ENCODE measurements around the gene CCDC78.

- TF ChIP-seq SIN3A (IDR thresholded peaks at IDR 0.05; ENCODE audit: borderline replicate concordance, insufficient read depth, low read length) (no peak), REST (IDR thresholded peaks at IDR 0.05; ENCODE audit: insufficient read depth in 1 of 2, low read depth in 2 of 2, low read length in 2 of 2) (no peak), TAF1 (IDR thresholded peaks at IDR 0.05; ENCODE audit: borderline replicate concordance, insufficient read depth, low read length) (no peak)
Observed at GRCh38 chr16:762595-763268, 36.5 kb upstream of the CCDC78 start.
